Type B pancreatic cell (in vitro differentiated cells): ENCODE results near the gene CAVIN2. TPM values are rescaled to one million over a fixed set of nuclear protein-coding genes. Genes with fewer than 3 reads are reported as not detected.

ENCODE experiments used
- DNase-seq: peaks from one replicate; pipeline ENCODE4 v3.0.0; 2021; ENCODE audit warnings: mixed read lengths; ENCODE audit not compliant: unreplicated experiment; ENCODE audit errors: extremely low spot score
- H3K27ac Mint-ChIP-seq: 2 replicates; pipeline ENCODE4 v1.8.0; 2021; ENCODE audit warnings: mild to moderate bottlenecking, mixed read lengths
- H3K27me3 Mint-ChIP-seq: 2 replicates; pipeline ENCODE4 v1.8.0; 2021; ENCODE audit warnings: mixed read lengths
- H3K36me3 Mint-ChIP-seq: 2 replicates; pipeline ENCODE4 v1.8.0; 2021; ENCODE audit warnings: mixed read lengths
- H3K4me1 Mint-ChIP-seq: one replicate; pipeline ENCODE4 v1.8.0; 2021; ENCODE audit warnings: mixed read lengths; ENCODE audit not compliant: unreplicated experiment
- H3K4me3 Mint-ChIP-seq: 2 replicates; pipeline ENCODE4 v1.8.0; 2021; ENCODE audit warnings: mild to moderate bottlenecking, mixed read lengths
- H3K9me3 Mint-ChIP-seq: 2 replicates; pipeline ENCODE4 v1.8.0; 2021; ENCODE audit warnings: mixed read lengths
- total RNA-seq: library from RNA; stranded (reverse); gene quantifications from 2 replicates; pipeline ENCODE4 v1.2.1, GENCODE V29; 2021; ENCODE audit warnings: low replicate concordance
- TF ChIP-seq, protein P1 (sequence below): fragments of 200-600 bp; sonication (generic); conservative IDR thresholded peaks from 2 replicates; pipeline ENCODE4 v1.5.0; 2021; ENCODE audit warnings: antibody characterized with exemption, mild to moderate bottlenecking

Gene CAVIN2
- total RNA-seq, 1 donor from 2014 or later: 2.9 TPM

GRCh38 chr2:191853843-191854242 is 7.0 kb upstream of the CAVIN2 start:
- Mint-ChIP-seq H3K27ac (no peak overlapping the region), H3K4me3 (no peak overlapping the region), H3K9me3 (no peaks in the 10 kb centered on the region), H3K36me3 (no peaks in the 10 kb centered on the region), H3K27me3 (no peaks in the 10 kb centered on the region), H3K4me1 (peaks cover 12% of the 10 kb centered on the region)
- TF ChIP-seq, protein P1, sequence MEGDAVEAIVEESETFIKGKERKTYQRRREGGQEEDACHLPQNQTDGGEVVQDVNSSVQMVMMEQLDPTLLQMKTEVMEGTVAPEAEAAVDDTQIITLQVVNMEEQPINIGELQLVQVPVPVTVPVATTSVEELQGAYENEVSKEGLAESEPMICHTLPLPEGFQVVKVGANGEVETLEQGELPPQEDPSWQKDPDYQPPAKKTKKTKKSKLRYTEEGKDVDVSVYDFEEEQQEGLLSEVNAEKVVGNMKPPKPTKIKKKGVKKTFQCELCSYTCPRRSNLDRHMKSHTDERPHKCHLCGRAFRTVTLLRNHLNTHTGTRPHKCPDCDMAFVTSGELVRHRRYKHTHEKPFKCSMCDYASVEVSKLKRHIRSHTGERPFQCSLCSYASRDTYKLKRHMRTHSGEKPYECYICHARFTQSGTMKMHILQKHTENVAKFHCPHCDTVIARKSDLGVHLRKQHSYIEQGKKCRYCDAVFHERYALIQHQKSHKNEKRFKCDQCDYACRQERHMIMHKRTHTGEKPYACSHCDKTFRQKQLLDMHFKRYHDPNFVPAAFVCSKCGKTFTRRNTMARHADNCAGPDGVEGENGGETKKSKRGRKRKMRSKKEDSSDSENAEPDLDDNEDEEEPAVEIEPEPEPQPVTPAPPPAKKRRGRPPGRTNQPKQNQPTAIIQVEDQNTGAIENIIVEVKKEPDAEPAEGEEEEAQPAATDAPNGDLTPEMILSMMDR: no peak
- no peak for DNase-seq

- Mint-ChIP-seq H3K27me3 (no peaks in the 10 kb centered on the region), H3K27ac (no peak overlapping the region), H3K9me3 (no peaks in the 10 kb centered on the region), H3K4me1 (peaks cover 25% of the 10 kb centered on the region), H3K4me3 (no peak overlapping the region), H3K36me3 (no peaks in the 10 kb centered on the region)
- DNase-seq: no peak
- TF ChIP-seq, protein P1: no peak
Observed at GRCh38 chr2:191851158-191851557, 4.3 kb upstream of the CAVIN2 start.

DNA sequence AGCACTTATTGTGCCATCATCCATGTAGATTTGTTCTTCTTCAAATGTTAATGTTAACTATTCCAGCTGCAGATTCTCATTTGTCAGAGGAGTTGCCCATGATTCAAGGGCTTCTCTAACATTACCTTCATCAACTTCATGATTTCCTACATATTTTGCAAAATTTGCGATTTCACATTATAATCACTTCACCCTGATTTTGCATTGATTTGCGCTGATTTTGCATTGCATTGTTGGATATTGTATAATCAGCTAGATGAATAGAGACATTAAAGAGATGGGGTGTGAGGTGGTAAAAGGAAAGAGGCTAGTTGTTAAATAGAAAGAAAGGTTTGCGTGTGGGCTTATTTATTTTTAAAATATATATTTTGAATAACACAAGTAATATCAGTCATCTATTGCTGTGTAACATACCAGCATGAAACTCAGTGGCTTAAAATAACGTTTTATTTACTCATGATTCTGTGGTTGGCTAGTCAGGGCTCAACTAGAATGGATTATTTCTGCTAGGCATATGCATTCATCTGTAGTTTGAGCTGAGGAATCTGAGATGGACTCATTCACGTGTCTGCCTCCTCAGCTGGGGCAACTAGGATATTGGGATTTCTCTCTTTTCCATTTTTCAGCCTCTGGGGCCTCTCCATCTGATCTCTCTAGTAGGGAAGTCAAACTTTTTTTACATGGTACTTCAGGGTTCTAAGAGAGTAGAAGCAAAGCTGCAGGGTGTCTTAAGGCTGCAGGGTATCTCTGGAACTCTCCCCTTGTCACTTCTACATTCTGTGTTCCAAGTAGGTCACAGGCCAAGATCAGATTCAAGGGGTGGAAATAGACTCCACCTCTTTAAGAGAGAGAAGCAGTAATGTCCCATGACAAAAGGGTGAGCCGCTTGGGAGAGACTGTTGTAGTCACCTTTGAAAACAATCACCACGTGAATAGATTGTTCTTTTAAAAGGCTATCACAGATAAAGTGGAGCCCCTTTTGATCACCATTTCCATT is 2.2 kb upstream of the CAVIN2 start:
- H3K27ac Mint-ChIP-seq: no peak overlapping the region
- H3K4me1 Mint-ChIP-seq: peaks cover 39% of the 10 kb centered on the region
- no peak for DNase-seq
- H3K27me3 Mint-ChIP-seq: no peaks in the 10 kb centered on the region
- no peaks in the 10 kb centered on the region for H3K9me3 Mint-ChIP-seq
- no peaks in the 10 kb centered on the region for H3K36me3 Mint-ChIP-seq
- no peak overlapping the region for H3K4me3 Mint-ChIP-seq
- TF ChIP-seq, protein P1: no peak

DNA sequence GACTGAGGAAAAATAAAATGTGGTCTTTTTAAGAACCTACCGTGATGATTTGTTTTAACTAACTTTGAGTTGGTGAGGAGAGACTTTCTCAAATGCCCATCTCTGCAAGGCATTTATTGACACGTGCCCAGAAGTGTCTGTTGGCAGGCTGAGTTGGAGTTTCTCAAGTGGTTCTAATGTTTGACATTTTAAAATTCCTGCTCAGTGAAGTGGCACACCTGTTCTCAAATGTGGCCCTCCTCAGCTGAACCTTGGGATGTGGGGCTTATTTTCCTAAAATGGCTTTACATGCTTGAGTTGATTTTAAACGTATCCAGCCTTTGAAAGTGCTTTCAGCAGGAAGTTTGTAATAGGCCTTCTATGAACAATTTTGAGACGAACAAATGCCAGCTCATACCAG is 876 bp upstream of the CAVIN2 start:
- no peak for DNase-seq
- Mint-ChIP-seq H3K4me3 (no peak overlapping the region), H3K9me3 (no peaks in the 10 kb centered on the region), H3K27ac (no peak overlapping the region), H3K36me3 (no peaks in the 10 kb centered on the region), H3K4me1 (peaks cover 34% of the 10 kb centered on the region), H3K27me3 (no peaks in the 10 kb centered on the region)
- TF ChIP-seq, protein P1: no peak

GRCh38 chr2:191845876-191846514 is 893 bp downstream of the CAVIN2 start:
- Mint-ChIP-seq H3K27ac (peak overlapping the region; percentile 62), H3K9me3 (no peaks in the 10 kb centered on the region), H3K4me3 (peak overlapping the region; percentile 4), H3K36me3 (no peaks in the 10 kb centered on the region), H3K4me1 (peaks cover 34% of the 10 kb centered on the region), H3K27me3 (no peaks in the 10 kb centered on the region)
- DNase-seq: no peak
- TF ChIP-seq, protein P1: no peak
